Measurements from ENCODE around the gene FLAD1. TPM values are rescaled to one million over a fixed set of nuclear protein-coding genes. Genes with fewer than 3 reads are reported as not detected.

FLAD1 gene
- total and polyA plus RNA-seq, 2 of the 8 experiments (the other 6 are each of a cell fraction or from before 2014, with no cell fraction given), result 104 to 143 TPM

GRCh38 chr1:155014709-155015508 lies 31.8 kb downstream of the FLAD1 start (continued):
- TF ChIP-seq USF2 (IDR thresholded peaks at IDR 0.05; ENCODE audit: low read length), result no peak
- TF ChIP-seq E2F6 (IDR thresholded peaks at IDR 0.05), result no peak
- no peak for TF ChIP-seq KDM1A (IDR thresholded peaks at IDR 0.05; ENCODE audit: borderline replicate concordance, low read length)
- TF ChIP-seq CHD7 (IDR thresholded peaks at IDR 0.05; ENCODE audit: insufficient replicate concordance, low read length), result no peak

Measured in H1 (cell line).